Effector memory CD8-positive, alpha-beta T cell (primary cell): ENCODE results near the gene TRPV4.

Source experiments
- ATAC-seq: fragments of 150-1000 bp; cut with Tn5 transposase; replicated peaks from 2 replicates; pipeline ENCODE4 v1.10.0; 2021; ENCODE audit warnings: mild to moderate bottlenecking, moderate library complexity
- DNase-seq, 3 experiments: peaks; one replicate each; pipeline ENCODE4 v3.0.0; 2021
- H3K27ac Mint-ChIP-seq, 2 donors: one replicate each; pipeline ENCODE4 v1.8.0; 2022; ENCODE audit warnings: mild to moderate bottlenecking in 2 of 2, mixed read lengths in 2 of 2, moderate library complexity in 2 of 2
- H3K27me3 Mint-ChIP-seq, 2 donors: one replicate each; pipeline ENCODE4 v1.8.0; 2022; ENCODE audit warnings: mixed read lengths in 2 of 2
- H3K36me3 Mint-ChIP-seq: one replicate; pipeline ENCODE4 v1.8.0; 2022; ENCODE audit warnings: mild to moderate bottlenecking, moderate library complexity, mixed read lengths; ENCODE audit not compliant: insufficient read depth
- H3K4me1 Mint-ChIP-seq, 2 donors: one replicate each; pipeline ENCODE4 v1.8.0; 2022; ENCODE audit warnings: low read depth in 2 of 2, mixed read lengths in 2 of 2
- H3K4me3 Mint-ChIP-seq, 2 donors: one replicate each; pipeline ENCODE4 v1.8.0; 2022; ENCODE audit warnings: mild to moderate bottlenecking in 2 of 2, mixed read lengths in 2 of 2, moderate library complexity in 2 of 2
- H3K9me3 Mint-ChIP-seq, 2 donors: one replicate each; pipeline ENCODE4 v1.8.0; 2022; ENCODE audit warnings: mixed read lengths in 2 of 2

TRPV4 gene

DNA sequence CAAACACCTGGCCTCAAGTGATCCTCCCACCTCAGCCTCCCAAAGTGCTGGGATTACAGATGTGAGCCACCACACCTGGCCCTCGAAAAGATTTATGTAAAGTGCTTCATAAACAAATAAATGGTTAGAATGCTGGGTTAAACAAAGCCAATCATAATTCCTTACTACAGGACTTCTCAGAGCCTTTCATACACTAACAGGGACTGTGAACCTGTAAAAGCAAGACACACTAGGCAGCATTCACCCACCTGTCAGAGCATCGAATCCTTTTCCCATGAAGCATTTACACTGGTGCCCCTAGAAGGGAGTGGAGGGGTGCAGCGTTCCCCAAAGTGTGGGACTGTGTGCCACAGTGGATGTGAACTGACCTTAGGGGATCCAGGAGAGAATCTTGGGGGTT lies 29.5 kb downstream of the TRPV4 start:
- peaks cover 0 to 4% of the 10 kb centered on the region in 2 donors for H3K4me1 Mint-ChIP-seq

DNA sequence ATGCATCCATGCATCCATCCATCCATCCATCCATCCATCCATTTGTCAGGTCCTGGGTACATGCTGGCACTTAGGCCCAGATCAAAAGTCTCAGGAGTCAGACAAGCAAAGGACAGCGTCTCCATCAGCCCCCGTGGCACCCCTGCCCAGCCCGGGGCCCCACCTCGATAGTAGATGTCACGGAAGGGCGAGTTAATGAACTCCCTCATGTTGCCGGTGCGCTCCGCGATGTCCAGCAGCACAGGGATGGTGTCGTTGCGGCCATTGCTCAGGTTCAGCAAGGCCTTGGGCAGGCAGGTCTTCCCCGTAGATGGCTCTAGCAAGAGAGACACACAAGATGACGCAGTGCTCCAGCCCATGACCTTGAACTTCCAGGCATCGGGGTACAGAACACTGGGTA lies 30.4 kb downstream of the TRPV4 start:
- Mint-ChIP-seq H3K27me3 (peaks cover 0 to 8% of the 10 kb centered on the region in 2 donors), H3K4me3 (no peak overlapping the region), H3K4me1 (peaks cover 0 to 4% of the 10 kb centered on the region in 2 donors), H3K27ac (no peak overlapping the region), H3K9me3 (no peaks in the 10 kb centered on the region), H3K36me3 (no peaks in the 10 kb centered on the region)
- no peak for ATAC-seq
- DNase-seq, result no peak

More for the DNA sequence above, 29.5 kb downstream of the TRPV4 start:
- no peak for ATAC-seq
- Mint-ChIP-seq H3K9me3 (no peaks in the 10 kb centered on the region), H3K27ac (no peak overlapping the region), H3K36me3 (no peaks in the 10 kb centered on the region), H3K4me3 (no peak overlapping the region), H3K27me3 (no peaks in the 10 kb centered on the region)
- no peak for DNase-seq

DNA sequence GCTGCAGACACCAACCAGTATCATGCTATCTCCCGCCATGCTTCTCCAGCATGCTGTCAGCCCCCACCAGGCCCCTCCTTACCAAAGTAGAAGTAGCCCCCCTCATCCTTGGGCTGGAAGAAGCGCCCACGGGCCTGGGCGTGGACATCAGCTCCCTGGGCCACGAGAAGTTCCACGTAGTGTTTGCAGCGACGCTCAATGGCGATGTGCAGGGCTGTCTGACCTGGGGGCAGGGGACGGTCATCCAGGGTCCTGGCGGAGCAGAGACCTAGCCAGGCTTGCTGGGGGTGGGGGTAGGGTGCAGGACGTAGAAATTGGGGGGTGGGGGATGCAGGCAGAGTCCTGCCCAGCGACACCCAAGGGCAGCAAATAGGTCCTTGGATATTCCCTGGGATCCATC lies 32.7 kb downstream of the TRPV4 start:
- peaks cover 0 to 4% of the 10 kb centered on the region in 2 donors for H3K4me1 Mint-ChIP-seq
- no peaks in the 10 kb centered on the region for H3K36me3 Mint-ChIP-seq
- ATAC-seq, result no peak
- peaks cover 9 to 21% of the 10 kb centered on the region in 2 donors for H3K27me3 Mint-ChIP-seq
- no peak for DNase-seq
- H3K9me3 Mint-ChIP-seq, result no peaks in the 10 kb centered on the region
- no peak overlapping the region for H3K4me3 Mint-ChIP-seq
- H3K27ac Mint-ChIP-seq, result no peak overlapping the region

DNA sequence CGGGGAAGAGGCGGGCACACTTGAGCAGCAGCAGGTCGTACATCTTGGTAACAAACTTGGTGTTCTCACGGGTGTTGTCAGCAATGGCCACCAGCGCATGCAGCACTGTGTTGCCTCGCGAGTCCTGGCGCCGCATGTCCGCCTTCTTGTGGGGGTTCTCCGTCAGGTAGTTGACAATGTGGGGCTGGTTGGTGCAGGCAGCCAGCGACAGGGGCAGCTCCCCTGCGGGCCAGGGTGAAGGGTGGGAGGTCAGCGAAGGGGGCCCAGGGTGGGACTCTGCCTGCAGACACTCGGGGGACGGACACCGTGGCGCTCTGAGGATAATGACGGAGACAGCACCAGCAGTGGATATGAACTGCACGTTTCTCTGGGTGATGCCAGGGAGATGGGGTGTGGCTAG lies 34.5 kb downstream of the TRPV4 start:
- H3K9me3 Mint-ChIP-seq, result no peaks in the 10 kb centered on the region
- H3K4me1 Mint-ChIP-seq, result no peaks in the 10 kb centered on the region
- peaks cover 9 to 28% of the 10 kb centered on the region in 2 donors for H3K27me3 Mint-ChIP-seq
- ATAC-seq, result no peak
- DNase-seq, result no peak
- H3K4me3 Mint-ChIP-seq, result no peak overlapping the region
- H3K36me3 Mint-ChIP-seq, result no peaks in the 10 kb centered on the region
- no peak overlapping the region for H3K27ac Mint-ChIP-seq

DNA sequence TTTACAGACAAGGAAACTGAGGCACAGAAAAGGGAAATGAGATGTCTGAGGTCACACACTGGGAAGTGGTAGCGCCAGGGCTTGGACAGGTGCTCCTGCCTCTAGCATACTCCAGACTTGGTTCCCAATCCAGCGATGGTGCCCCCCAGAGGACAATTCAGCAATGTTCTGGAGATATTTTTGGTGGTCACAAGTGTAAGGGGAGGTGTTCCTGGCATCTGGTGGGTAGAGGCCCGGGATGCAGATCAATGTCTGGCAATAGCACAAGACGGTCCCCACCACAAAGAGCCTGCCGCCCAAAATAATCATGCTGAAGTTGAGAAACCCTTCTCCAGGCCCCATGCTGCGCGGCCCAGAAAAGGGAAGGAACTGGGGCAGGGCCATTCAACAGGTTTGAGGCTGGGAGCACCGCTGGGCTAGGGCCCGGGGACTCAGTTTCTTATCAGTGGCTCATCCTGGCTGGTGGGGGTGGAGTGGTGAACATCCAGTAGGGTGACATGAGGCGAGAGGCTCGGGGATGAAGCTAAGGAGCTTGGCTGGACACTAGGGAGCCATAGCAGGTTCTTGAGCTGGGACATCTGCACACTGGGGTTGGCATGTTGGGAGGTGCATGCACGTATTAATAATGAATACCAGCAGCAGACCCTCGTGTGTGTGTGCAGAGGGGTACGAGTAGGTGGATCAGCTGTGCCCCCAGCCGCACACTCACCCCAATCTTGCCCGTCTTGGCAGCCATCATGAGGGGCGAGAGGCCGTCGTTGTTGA lies 35.1 kb downstream of the TRPV4 start:
- Mint-ChIP-seq H3K27me3 (peaks cover 13 to 34% of the 10 kb centered on the region in 2 donors), H3K4me1 (no peaks in the 10 kb centered on the region), H3K27ac (no peak overlapping the region), H3K4me3 (no peak overlapping the region), H3K9me3 (no peaks in the 10 kb centered on the region), H3K36me3 (no peaks in the 10 kb centered on the region)
- DNase-seq (no peak), ATAC-seq (no peak)

DNA sequence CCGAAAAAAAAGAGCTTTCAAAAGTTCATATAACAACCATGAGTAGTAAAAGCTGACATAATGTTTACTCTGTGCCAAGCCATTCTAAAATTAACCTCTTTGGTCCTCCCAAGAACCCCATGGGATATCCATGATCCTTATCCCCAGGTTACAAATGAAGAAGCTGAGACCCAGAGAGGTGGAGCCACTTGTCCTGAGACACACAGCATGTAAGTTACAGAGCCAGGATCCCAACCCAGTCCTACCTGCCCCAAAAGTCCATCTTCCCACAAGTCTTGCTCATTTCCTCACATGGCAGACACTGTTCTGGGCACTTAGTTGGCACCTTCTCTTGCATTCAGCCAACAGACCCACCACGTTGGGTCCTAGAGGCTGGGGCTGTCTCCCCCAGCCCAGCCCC lies 37.1 kb downstream of the TRPV4 start:
- no peak overlapping the region for H3K4me3 Mint-ChIP-seq
- no peaks in the 10 kb centered on the region for H3K36me3 Mint-ChIP-seq
- H3K27ac Mint-ChIP-seq, result no peak overlapping the region
- no peak for ATAC-seq
- no peaks in the 10 kb centered on the region for H3K9me3 Mint-ChIP-seq
- no peaks in the 10 kb centered on the region for H3K4me1 Mint-ChIP-seq
- DNase-seq, result no peak
- H3K27me3 Mint-ChIP-seq, result peaks cover 21 to 47% of the 10 kb centered on the region in 2 donors

DNA sequence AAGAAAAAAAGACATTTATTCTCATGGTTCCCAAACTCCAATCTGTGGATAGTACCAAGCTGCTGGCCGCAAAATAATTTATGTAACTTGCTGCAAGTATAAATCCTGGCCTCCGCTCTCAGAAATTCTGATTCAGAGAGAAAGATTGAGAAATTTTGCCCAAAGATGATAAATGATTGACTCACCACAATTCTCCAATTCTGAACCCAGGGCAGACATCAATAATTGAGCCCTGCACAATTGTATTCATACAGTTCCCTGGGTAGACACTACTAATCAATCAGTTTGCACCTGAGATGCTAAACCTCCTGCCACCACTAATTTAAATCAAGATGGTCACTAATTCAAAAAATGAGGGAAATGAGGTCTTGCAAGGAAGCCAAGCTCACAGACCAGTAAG lies 38.2 kb downstream of the TRPV4 start:
- no peak for ATAC-seq
- Mint-ChIP-seq H3K27me3 (peaks cover 21 to 56% of the 10 kb centered on the region in 2 donors), H3K36me3 (no peaks in the 10 kb centered on the region), H3K27ac (no peak overlapping the region), H3K9me3 (no peaks in the 10 kb centered on the region), H3K4me1 (no peaks in the 10 kb centered on the region), H3K4me3 (no peak overlapping the region)
- no peak for DNase-seq

DNA sequence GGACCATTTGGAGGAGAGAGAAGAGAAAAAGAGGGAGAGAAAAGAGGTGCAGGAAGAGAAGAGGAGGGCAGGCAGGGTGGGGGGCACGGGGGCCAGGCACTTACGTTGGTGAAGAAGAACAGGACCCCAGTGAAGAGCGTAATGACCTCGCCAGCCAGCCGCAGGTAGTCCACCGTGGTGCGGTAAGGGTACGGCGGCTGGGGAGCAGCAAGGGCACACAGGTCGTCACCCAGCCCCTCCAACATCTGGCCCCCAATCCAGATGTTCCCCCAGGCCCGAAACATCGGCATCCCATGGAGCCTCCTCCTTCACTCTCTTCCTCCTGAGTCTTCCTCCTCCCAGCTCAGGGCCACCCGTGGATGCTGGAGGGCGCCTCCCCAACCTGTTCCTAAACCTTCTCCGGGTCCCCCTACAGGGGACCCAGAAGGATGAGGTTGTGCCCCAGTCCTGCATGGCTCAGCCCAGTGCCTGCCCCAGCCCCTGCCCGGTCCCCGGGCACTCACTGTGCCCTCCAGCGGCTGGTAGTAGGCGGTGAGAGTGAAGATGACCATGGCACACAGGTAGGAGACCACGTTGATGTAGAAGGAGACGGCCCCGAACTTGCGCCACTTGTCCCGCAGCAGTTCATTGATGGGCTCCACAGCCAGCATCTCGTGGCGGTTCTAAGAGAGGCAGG lies 39.2 kb downstream of the TRPV4 start:
- Mint-ChIP-seq H3K36me3 (no peaks in the 10 kb centered on the region), H3K27ac (no peak overlapping the region), H3K4me3 (no peak overlapping the region), H3K9me3 (no peaks in the 10 kb centered on the region), H3K4me1 (no peaks in the 10 kb centered on the region), H3K27me3 (peaks cover 21 to 66% of the 10 kb centered on the region in 2 donors)
- DNase-seq (no peak), ATAC-seq (no peak)

DNA sequence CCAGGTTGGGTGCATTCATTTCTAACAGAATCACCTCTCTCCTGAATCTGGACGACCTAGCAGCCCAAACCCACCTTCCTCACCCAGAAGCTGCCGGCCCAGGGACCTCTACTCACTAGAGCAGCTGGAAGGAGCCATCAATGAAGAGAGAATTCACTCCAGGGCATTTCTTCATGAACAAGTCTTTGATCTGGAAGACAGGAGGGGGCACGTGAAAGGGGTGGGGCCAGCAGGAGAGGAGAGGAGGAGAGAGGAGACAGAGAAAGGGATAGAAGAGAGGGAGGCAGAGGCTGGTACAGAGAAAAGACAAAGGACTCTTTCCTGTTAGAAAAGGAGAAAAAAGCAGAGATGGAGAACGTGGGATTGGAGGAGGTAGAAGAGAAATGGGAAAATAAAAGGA lies 39.8 kb downstream of the TRPV4 start:
- no peak overlapping the region for H3K4me3 Mint-ChIP-seq
- H3K9me3 Mint-ChIP-seq, result no peaks in the 10 kb centered on the region
- ATAC-seq (no peak), DNase-seq (no peak)
- no peaks in the 10 kb centered on the region for H3K4me1 Mint-ChIP-seq
- peaks cover 22 to 69% of the 10 kb centered on the region in 2 donors for H3K27me3 Mint-ChIP-seq
- H3K36me3 Mint-ChIP-seq, result no peaks in the 10 kb centered on the region
- no peak overlapping the region for H3K27ac Mint-ChIP-seq

DNA sequence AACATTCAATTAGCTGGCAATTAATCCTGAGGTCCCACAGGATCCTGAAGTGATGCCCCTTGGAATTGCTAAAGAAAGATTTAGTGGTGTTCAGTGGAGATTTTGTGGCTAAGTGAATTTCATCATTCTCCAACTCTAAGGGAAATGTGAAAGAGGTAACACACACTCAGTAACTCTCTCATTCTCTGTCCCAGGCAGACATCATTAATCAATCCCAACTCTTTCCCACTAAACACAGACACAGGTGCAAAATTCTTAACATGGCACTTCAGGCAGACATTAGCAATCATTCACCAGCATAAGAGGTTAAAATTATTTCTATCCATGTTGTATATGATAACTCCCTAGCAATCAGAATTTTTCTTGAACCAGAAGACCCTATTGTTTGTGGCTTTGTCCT lies 40.2 kb downstream of the TRPV4 start:
- H3K27me3 Mint-ChIP-seq, result peaks cover 26 to 69% of the 10 kb centered on the region in 2 donors
- H3K36me3 Mint-ChIP-seq, result no peaks in the 10 kb centered on the region
- no peaks in the 10 kb centered on the region for H3K4me1 Mint-ChIP-seq
- DNase-seq, result no peak
- no peak for ATAC-seq
- H3K27ac Mint-ChIP-seq, result no peak overlapping the region
- H3K9me3 Mint-ChIP-seq, result no peaks in the 10 kb centered on the region
- H3K4me3 Mint-ChIP-seq, result no peak overlapping the region

DNA sequence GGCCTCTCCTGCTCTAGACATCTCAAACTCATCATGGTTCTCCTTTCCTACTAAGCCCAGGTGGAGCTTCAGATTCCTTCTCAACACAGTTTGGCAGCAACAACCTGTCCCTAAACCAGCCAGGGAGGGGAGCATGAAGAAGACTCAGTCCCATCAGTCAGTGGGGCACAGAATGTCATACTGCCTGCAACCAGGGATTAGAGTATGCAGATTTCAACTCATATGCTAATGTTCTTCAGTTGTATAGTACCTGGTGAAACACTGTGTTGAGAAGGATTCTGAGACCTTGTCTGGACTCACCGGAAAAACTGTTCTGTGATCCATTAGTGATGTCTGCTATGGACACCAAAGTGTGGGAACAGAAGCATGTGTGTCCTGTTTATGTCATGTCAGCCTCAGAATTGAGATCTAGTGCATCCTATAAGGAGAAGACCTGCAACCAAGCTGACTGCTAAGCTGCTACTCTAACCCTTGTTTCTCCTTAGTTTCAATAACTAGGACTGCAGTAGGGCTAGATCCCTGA lies 43.6 kb downstream of the TRPV4 start:
- ATAC-seq, result no peak

DNA sequence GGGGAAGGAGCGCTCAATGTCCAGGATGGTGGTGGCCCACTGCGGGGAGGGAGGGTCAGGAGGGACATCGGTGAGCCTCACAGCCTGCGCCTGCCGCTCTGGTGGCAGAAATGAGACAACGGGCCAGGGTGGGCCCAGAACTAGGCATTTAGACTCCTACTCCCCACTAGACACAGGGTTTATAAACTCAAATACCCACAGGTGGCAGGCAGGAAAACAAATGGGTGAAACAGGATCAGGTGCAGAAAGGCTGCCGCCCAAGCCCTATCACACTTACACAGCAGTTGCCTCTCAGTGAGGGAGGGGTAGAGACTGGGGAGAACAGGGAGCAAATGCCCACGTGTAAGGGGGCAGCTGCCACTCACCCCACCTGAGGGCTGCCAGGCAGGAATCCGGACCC lies 46.4 kb downstream of the TRPV4 start:
- Mint-ChIP-seq H3K4me1 (peaks cover 0 to 3% of the 10 kb centered on the region in 2 donors), H3K27ac (no peak overlapping the region), H3K9me3 (no peaks in the 10 kb centered on the region), H3K4me3 (no peak overlapping the region), H3K36me3 (no peaks in the 10 kb centered on the region), H3K27me3 (peaks cover 34 to 82% of the 10 kb centered on the region in 2 donors)
- DNase-seq (no peak), ATAC-seq (no peak)

More for the DNA sequence above, 43.6 kb downstream of the TRPV4 start:
- Mint-ChIP-seq H3K4me3 (no peak overlapping the region), H3K27me3 (peaks cover 40 to 86% of the 10 kb centered on the region in 2 donors), H3K36me3 (no peaks in the 10 kb centered on the region), H3K4me1 (no peaks in the 10 kb centered on the region), H3K27ac (no peak overlapping the region), H3K9me3 (no peaks in the 10 kb centered on the region)
- DNase-seq, result no peak

DNA sequence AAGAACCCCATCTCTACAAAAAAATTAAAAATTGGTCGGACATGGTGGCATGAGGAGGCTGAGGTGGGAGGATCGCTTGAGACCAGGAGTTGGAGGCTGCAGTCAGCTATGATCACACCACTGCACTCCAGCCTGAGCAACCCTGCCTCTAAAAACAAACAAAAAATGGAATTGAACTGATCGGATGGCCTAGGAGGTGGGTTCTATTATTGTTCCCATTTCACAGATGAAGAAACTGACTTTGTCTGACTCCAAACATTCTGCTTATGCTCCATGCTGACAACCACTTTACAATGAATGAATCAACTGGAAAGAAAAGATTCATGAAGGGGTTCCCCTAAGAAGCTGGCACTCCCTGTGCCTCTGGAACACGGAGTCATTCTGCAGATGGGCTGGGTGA lies 47.3 kb downstream of the TRPV4 start:
- ATAC-seq (no peak), DNase-seq (no peak)
- Mint-ChIP-seq H3K36me3 (no peaks in the 10 kb centered on the region), H3K27me3 (peaks cover 34 to 80% of the 10 kb centered on the region in 2 donors), H3K27ac (peak overlapping the region in 1 of 2 donors; percentile 32), H3K4me1 (peaks cover 0 to 3% of the 10 kb centered on the region in 2 donors), H3K9me3 (no peaks in the 10 kb centered on the region), H3K4me3 (no peak overlapping the region)

DNA sequence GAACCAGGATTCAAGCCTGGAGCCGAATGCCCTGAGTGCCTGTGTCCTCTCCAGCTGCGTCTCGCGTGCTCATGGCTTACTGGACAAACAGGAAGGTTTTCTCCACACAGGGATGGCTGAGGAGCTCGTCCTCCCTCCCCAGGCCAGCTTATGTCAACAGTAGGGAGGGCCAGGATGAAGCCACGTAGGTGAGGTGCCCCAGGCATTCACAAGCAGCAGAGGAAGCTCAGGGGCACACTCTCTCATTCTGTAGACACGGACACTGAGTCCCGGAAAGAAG lies 49.3 kb downstream of the TRPV4 start:
- Mint-ChIP-seq H3K27me3 (peaks cover 34 to 62% of the 10 kb centered on the region in 2 donors), H3K27ac (no peak overlapping the region), H3K4me1 (peaks cover 0 to 3% of the 10 kb centered on the region in 2 donors), H3K9me3 (no peaks in the 10 kb centered on the region), H3K4me3 (no peak overlapping the region), H3K36me3 (no peaks in the 10 kb centered on the region)
- DNase-seq (no peak), ATAC-seq (no peak)
